Gastroesophageal sphincter (tissue), 4 donors: ENCODE data around the gene FER. TPM values are rescaled to one million over a fixed set of nuclear protein-coding genes. Genes with fewer than 3 reads are reported as not detected.

ENCODE experiments used
- ATAC-seq: fragments of 150-250 bp; one replicate; pipeline ENCODE4 v1.9.1; 2016; ENCODE audit warnings: mild to moderate bottlenecking, moderate library complexity
- H3K27ac ChIP-seq, 4 donors: fragments of 200-600 bp; sonication (generic) in 3 of 4; 1 replicate in 3 of 4; 2 replicates in 1 of 4; pipeline ENCODE4 v1.5.1; 2016 to 2019
- H3K27me3 ChIP-seq: fragments of 200-600 bp; sonication (generic); one replicate; pipeline ENCODE4 v1.5.1; 2019
- H3K36me3 ChIP-seq, 2 donors: fragments of 200-600 bp; sonication (generic); one replicate each; pipeline ENCODE4 v1.5.1; 2019; ENCODE audit warnings: control low read depth in 1 of 2
- H3K4me1 ChIP-seq, 3 donors: fragments of 200-600 bp; sonication (generic); 1 replicate in 2 of 3; 2 replicates in 1 of 3; pipeline ENCODE4 v1.5.1; 2016 to 2019; ENCODE audit warnings: control low read depth in 2 of 3
- H3K4me3 ChIP-seq, 2 donors: fragments of 200-600 bp; sonication (generic); one replicate each; pipeline ENCODE4 v1.5.1; 2019; ENCODE audit warnings: mild to moderate bottlenecking in 1 of 2, moderate library complexity in 1 of 2
- H3K9me3 ChIP-seq, 3 donors: fragments of 200-600 bp; sonication (generic); one replicate each; pipeline ENCODE4 v1.5.1; 2017 to 2019; ENCODE audit warnings: control low read depth in 2 of 3
- EP300 ChIP-seq: sonication (generic); formaldehyde crosslinking; IDR thresholded peaks from one replicate; pipeline ENCODE4 v1.6.1; 2017; ENCODE audit warnings: antibody characterized with exemption, mild to moderate bottlenecking
- POLR2A ChIP-seq, 2 donors: fragments of 450-650 bp; IDR thresholded peaks; one replicate each; pipeline ENCODE4 v1.6.1; 2017; ENCODE audit warnings: antibody characterized with exemption in 2 of 2, mild to moderate bottlenecking in 2 of 2, moderate library complexity in 1 of 2
- POLR2AphosphoS5 ChIP-seq: sonication (generic); formaldehyde crosslinking; IDR thresholded peaks from one replicate; pipeline ENCODE4 v1.6.1; 2017; ENCODE audit warnings: antibody characterized with exemption
- WGBS, 2 donors: methylation state at CpG; one replicate each; pipeline ENCODE4 v1.1.5; 2018; ENCODE audit warnings: low coverage in 1 of 2; 5-methylcytosine and 5-hydroxymethylcytosine counted together
- total RNA-seq, 4 donors: library from RNA; depleted of rRNA; stranded (reverse); fragments of >200 nt; gene quantifications; one replicate each; pipeline ENCODE4 v1.1.0, GENCODE V29; 2016
- TF ChIP-seq, protein P1 (sequence below), 4 experiments: fragments of 200-600 bp in 2 of 4; fragments of 450-650 bp in 2 of 4; sonication (generic) in 1 of 4; IDR thresholded peaks; one replicate each; pipeline ENCODE4 v1.5.1; 2017 to 2019; ENCODE audit warnings: antibody characterized with exemption in 4 of 4, mild to moderate bottlenecking in 2 of 4, moderate library complexity in 2 of 4

The FER gene
- total RNA-seq, 4 donors from 2014 or later: 23.2 to 45.3 (median 32.5) TPM

DNA sequence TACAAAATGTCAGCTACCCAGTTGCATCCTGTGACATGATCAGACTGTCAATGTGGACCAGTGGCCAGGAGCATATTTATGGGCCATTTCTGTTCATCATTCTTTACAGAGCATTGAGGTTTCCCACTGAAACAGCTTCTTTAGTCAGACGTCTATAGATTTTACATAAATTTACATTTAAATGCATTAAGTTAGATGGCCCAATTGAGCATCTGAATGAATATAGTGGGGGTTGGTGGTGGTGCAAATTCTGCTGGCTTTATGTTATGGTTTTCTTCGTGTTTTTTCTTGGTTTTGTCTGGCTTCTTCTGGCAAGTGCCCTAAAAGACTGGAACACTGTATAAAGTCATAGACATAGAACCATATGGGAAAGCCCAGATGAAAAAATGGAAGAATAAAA is 448.0 kb downstream of the FER start:
- no peaks in the 10 kb centered on the region for H3K9me3 ChIP-seq
- no peaks in the 10 kb centered on the region for H3K36me3 ChIP-seq
- TF ChIP-seq EP300: no peak
- no peak for TF ChIP-seq POLR2A (IDR thresholded peaks at IDR 0.05)
- no peak for TF ChIP-seq POLR2AphosphoS5
- TF ChIP-seq, protein P1, sequence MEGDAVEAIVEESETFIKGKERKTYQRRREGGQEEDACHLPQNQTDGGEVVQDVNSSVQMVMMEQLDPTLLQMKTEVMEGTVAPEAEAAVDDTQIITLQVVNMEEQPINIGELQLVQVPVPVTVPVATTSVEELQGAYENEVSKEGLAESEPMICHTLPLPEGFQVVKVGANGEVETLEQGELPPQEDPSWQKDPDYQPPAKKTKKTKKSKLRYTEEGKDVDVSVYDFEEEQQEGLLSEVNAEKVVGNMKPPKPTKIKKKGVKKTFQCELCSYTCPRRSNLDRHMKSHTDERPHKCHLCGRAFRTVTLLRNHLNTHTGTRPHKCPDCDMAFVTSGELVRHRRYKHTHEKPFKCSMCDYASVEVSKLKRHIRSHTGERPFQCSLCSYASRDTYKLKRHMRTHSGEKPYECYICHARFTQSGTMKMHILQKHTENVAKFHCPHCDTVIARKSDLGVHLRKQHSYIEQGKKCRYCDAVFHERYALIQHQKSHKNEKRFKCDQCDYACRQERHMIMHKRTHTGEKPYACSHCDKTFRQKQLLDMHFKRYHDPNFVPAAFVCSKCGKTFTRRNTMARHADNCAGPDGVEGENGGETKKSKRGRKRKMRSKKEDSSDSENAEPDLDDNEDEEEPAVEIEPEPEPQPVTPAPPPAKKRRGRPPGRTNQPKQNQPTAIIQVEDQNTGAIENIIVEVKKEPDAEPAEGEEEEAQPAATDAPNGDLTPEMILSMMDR (IDR thresholded peaks at IDR 0.05): no peak
- ATAC-seq: no peak
- 67 to 78% methylated on average over 2 of the region's 2 CpGs for WGBS, 2 donors
- no peak overlapping the region for H3K27ac ChIP-seq
- H3K4me1 ChIP-seq: peaks cover 0 to 18% (median 0%) of the 10 kb centered on the region in 3 donors
- no peak overlapping the region for H3K4me3 ChIP-seq
- no peaks in the 10 kb centered on the region for H3K27me3 ChIP-seq

DNA sequence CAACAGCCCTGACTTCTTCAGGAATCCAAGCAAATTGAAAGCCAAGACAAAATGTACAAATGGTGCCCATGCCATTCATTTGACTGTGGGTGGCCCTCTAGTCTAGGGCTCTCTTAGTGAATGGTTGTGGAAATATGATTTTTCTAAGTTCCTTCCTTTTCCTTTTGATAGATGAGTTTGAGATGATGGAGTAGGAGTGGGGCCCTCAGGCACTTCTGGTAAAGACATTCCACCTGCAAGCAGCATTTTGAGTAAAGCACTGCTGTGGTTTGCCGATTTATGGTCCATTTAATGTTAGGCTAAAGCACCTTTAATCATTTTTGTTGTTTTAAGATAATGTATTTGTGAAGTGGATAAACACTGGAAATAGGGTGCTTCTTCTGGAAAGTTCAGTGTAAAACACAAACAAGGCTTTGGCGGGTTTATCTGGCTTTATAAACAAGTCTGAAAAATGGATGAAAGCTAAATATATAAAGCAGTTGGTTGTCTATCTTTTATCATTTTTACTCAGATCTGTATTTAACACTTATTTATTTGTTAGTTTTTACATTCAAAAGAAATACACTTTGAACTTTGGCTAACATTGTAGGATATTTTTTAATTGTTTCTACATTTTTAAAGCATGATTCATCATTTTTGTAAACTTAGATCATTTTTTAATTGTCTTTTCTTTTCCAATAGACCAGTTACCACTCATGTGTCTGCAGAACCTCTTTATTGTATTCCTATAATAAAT is 448.6 kb downstream of the FER start:
- no peaks in the 10 kb centered on the region for H3K27me3 ChIP-seq
- H3K9me3 ChIP-seq: no peaks in the 10 kb centered on the region
- no peak overlapping the region for H3K27ac ChIP-seq
- TF ChIP-seq EP300: no peak
- TF ChIP-seq, protein P1 (IDR thresholded peaks at IDR 0.05): no peak
- no peak for TF ChIP-seq POLR2A (IDR thresholded peaks at IDR 0.05)
- TF ChIP-seq POLR2AphosphoS5: no peak
- 79 to 85% methylated on average over 2 of the region's 2 CpGs for WGBS, 2 donors
- H3K36me3 ChIP-seq: no peaks in the 10 kb centered on the region
- ATAC-seq: no peak
- H3K4me3 ChIP-seq: no peak overlapping the region
- H3K4me1 ChIP-seq: peaks cover 0 to 16% (median 0%) of the 10 kb centered on the region in 3 donors

DNA sequence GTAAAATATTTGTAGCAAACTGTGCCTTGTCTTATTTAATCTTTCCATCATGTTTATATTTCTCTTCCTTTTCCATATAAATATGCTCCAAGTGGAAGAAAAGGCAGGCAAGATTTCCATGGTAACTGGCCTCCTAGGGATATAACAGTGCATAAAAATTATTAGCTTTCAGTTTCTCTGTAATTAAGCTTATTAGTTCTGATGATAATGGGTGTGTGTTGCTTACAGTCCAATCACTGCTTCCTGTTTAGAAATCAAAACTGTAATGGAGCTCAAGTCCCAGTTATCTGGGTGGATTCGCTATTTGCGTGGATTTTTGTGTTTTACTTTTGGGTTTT is 449.1 kb downstream of the FER start:
- no peak overlapping the region for H3K27ac ChIP-seq
- H3K4me1 ChIP-seq: peaks cover 0 to 14% (median 0%) of the 10 kb centered on the region in 3 donors
- no peaks in the 10 kb centered on the region for H3K9me3 ChIP-seq
- WGBS, 2 donors: 100% methylated on average over 2 of the region's 2 CpGs; no CpG with 5 or more reads in 1 of the 2 donors
- no peak overlapping the region for H3K4me3 ChIP-seq
- H3K27me3 ChIP-seq: no peaks in the 10 kb centered on the region
- TF ChIP-seq, protein P1 (IDR thresholded peaks at IDR 0.05): no peak
- TF ChIP-seq POLR2A (IDR thresholded peaks at IDR 0.05) (no peak), EP300 (no peak), POLR2AphosphoS5 (no peak)
- no peaks in the 10 kb centered on the region for H3K36me3 ChIP-seq
- no peak for ATAC-seq

DNA sequence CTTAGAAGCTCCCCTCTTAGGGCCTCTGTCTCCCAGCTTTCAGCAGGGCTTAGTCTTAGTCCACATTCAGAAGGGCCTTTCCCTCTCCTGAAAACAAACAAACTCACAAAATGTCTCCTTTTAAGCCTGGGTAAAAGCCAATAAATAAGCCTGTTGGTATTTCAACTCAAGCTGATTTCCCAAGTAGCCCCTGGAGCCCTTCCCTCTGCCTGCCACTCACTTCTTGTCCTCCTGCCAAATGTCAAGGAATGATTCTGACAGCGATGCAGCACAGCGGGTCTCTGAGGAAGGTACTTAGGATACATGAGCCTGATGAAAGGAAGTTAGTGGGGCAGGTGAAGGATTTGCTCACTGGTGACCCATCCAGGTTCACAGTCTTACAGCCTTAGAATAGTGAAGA is 451.6 kb downstream of the FER start:
- Histone ChIP-seq H3K4me3 (no peak overlapping the region), H3K4me1 (peaks cover 0 to 7% (median 0%) of the 10 kb centered on the region in 3 donors), H3K36me3 (no peaks in the 10 kb centered on the region), H3K27me3 (no peaks in the 10 kb centered on the region), H3K9me3 (no peaks in the 10 kb centered on the region), H3K27ac (no peak overlapping the region)
- 73 to 80% methylated on average over 1 to 2 of the region's 2 CpGs for WGBS, 2 donors
- TF ChIP-seq POLR2AphosphoS5 (no peak), EP300 (no peak), POLR2A (IDR thresholded peaks at IDR 0.05) (no peak)
- no peak for ATAC-seq

DNA sequence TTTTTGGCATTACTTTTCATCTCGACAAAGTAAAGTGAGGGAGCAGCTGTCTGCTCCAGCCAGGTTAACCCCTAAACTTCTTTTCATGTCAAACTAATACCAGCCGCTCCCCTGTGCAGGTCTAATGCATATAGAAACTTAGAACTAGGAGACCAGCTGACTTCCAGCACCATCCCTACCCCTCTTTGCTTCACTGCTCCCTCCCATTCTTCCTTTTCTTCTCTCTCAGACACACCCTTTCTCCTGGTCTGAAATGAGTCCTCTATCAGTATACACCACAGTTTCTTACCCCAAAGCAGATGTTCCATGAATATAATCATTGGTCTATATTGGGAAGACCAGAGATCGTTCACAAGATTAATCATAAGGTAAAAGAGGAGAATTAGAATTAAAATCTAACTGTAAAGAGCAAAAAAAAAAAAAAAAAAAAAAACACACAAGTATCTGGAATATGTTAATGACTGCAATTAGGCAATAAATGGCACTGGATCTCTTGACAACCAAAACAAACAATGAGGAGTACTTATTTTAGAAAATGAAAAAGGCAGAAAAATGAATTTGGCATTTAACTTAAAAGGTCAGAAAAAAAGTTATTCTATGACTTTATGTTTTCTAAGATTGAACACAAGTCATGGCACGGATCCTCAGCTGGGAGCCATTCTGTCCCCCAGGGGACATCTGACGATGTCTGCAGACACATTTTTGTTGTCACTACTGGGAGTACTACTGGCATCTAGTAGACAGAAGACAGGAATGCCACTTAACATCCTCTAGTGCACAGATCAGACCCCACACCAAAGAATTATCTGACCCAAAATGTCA is 452.3 kb downstream of the FER start:
- no peaks in the 10 kb centered on the region for H3K36me3 ChIP-seq
- no peaks in the 10 kb centered on the region for H3K27me3 ChIP-seq
- H3K9me3 ChIP-seq: peaks cover 0 to 7% (median 0%) of the 10 kb centered on the region in 3 donors
- no peak overlapping the region for H3K4me3 ChIP-seq
- TF ChIP-seq, protein P1 (IDR thresholded peaks at IDR 0.05): no peak
- TF ChIP-seq POLR2AphosphoS5 (no peak), EP300 (no peak), POLR2A (IDR thresholded peaks at IDR 0.05) (no peak)
- no peak for ATAC-seq
- no peak overlapping the region for H3K27ac ChIP-seq
- peaks cover 0 to under 1% (median 0%) of the 10 kb centered on the region in 3 donors for H3K4me1 ChIP-seq
- WGBS, 2 donors: 54 to 63% methylated on average over 4 to 5 of the region's 5 CpGs
